ENCODE results near the gene CHD9.

GRCh38 chr16:53232826-53233529 lies 178.2 kb downstream of the CHD9 start:
- TF ChIP-seq CTCF (conservative IDR thresholded peaks at IDR 0.05; ENCODE audit: low read length) (no peak), EZH2phosphoT487 (IDR thresholded peaks at IDR 0.05; ENCODE audit: borderline replicate concordance) (no peak)
